Brain microvascular endothelial cell (primary cell): ENCODE data around the gene RBMS3.

Experiments
- DNase-seq: peaks from one replicate; pipeline ENCODE4 v3.0.0-alpha.2; 2020
- H3K27ac ChIP-seq: fragments of 250-450 bp; sonication (Bioruptor Pico); 2 replicates; pipeline ENCODE4 v1.5.1; 2020; ENCODE audit warnings: mild to moderate bottlenecking, moderate library complexity
- H3K27me3 ChIP-seq: fragments of 250-450 bp; sonication (Bioruptor Pico); replicated peaks from 2 replicates; pipeline ENCODE4 v1.5.1; 2020; ENCODE audit warnings: mild to moderate bottlenecking
- H3K36me3 ChIP-seq: fragments of 250-450 bp; sonication (Bioruptor Pico); replicated peaks from 2 replicates; pipeline ENCODE4 v1.5.1; 2020; ENCODE audit warnings: mild to moderate bottlenecking
- H3K4me3 ChIP-seq: 2 replicates; pipeline ENCODE4 v1.5.1; 2011; ENCODE audit warnings: low read depth, mild to moderate bottlenecking, control low read depth, low read length, moderate library complexity
- in situ Hi-C: cut with HindIII; loops from 2 replicates; pipeline ENCODE4 v1.10.0; 2017; ENCODE audit warnings: low sequenced_read_pairs, low pct_ligation_motif_present
- TF ChIP-seq, protein P1 (sequence below): IDR thresholded peaks from 2 replicates; pipeline ENCODE4 v1.5.1; 2011; ENCODE audit warnings: low read depth, mild to moderate bottlenecking, moderate library complexity, low read length, control low read depth, inconsistent platforms; ENCODE audit errors: missing control alignments

Gene RBMS3

GRCh38 chr3:29955413-29955812 lies 674.5 kb downstream of the RBMS3 start:
- TF ChIP-seq, protein P1, sequence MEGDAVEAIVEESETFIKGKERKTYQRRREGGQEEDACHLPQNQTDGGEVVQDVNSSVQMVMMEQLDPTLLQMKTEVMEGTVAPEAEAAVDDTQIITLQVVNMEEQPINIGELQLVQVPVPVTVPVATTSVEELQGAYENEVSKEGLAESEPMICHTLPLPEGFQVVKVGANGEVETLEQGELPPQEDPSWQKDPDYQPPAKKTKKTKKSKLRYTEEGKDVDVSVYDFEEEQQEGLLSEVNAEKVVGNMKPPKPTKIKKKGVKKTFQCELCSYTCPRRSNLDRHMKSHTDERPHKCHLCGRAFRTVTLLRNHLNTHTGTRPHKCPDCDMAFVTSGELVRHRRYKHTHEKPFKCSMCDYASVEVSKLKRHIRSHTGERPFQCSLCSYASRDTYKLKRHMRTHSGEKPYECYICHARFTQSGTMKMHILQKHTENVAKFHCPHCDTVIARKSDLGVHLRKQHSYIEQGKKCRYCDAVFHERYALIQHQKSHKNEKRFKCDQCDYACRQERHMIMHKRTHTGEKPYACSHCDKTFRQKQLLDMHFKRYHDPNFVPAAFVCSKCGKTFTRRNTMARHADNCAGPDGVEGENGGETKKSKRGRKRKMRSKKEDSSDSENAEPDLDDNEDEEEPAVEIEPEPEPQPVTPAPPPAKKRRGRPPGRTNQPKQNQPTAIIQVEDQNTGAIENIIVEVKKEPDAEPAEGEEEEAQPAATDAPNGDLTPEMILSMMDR, result no peak
- Histone ChIP-seq H3K4me3 (no peak overlapping the region), H3K27ac (no peak overlapping the region), H3K36me3 (no peaks in the 10 kb centered on the region), H3K27me3 (no peaks in the 10 kb centered on the region)
- in situ Hi-C loops, result no loop called here
- DNase-seq, result no peak

DNA sequence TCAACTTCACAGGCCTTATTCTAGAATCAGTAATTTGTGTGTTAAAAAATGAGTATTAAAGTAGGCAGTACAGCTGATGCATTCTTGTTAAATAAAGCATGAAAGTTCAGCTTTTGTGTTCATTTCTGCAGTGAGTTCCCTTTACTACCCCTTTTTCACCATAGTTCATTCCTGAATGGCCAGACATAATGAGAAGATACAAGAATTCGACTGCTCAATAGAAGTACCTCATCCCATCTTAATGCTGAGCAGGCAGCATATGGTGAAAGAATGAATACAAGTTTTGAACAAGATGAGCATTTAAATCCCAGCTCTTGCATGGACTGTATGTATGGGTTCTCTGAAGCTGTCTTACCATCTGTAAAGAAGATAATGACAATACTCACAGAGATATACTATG lies 677.9 kb downstream of the RBMS3 start:
- Histone ChIP-seq H3K27me3 (no peaks in the 10 kb centered on the region), H3K36me3 (no peaks in the 10 kb centered on the region), H3K4me3 (no peak overlapping the region), H3K27ac (no peak overlapping the region)
- in situ Hi-C loops, result no loop called here
- TF ChIP-seq, protein P1, result no peak
- no peak for DNase-seq

- no peaks in the 10 kb centered on the region for H3K36me3 ChIP-seq
- no peaks in the 10 kb centered on the region for H3K27me3 ChIP-seq
- TF ChIP-seq, protein P1, result no peak
- in situ Hi-C loops, result no loop called here
- H3K27ac ChIP-seq, result no peak overlapping the region
- no peak overlapping the region for H3K4me3 ChIP-seq
- no peak for DNase-seq
Observed at GRCh38 chr3:29971895-29972294, 691.0 kb downstream of the RBMS3 start.

DNA sequence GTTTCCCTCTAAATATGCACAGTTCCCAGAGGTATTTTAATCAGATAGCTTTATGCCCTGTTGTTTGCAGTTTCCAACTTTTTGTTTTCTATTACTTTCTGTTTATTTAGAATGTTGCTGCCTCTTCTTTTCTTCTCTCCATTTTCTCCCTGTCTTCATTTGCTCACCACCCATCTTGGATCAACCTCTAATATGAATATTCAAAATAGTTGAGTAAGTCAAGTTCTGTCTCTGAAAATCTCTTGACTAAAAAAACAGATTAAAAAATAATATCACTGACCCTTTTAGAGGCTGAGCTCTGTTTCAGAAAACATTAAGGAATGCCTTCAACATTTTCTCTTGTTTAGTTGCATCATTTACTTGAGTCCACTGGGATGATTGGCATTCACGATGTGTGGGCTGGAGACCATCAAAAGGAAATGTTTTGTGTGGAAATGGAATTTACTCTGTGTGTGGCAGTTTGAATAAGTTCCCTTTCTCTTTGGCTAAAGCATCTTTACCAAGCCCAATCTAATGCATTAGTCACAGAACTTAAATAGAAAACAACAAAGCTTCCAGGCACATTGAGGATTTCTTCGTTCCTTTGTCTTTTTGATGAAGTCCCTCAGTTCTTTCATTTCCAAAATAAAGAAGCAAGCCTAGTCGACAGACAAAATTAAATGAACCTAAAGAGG lies 691.6 kb downstream of the RBMS3 start:
- TF ChIP-seq, protein P1, result no peak
- Histone ChIP-seq H3K27me3 (no peaks in the 10 kb centered on the region), H3K27ac (no peak overlapping the region), H3K36me3 (no peaks in the 10 kb centered on the region), H3K4me3 (no peak overlapping the region)
- in situ Hi-C loops, result no loop called here
- DNase-seq, result peak; percentile 72

GRCh38 chr3:29973763-29974162 lies 692.9 kb downstream of the RBMS3 start:
- TF ChIP-seq, protein P1, result no peak
- Histone ChIP-seq H3K27me3 (no peaks in the 10 kb centered on the region), H3K4me3 (no peak overlapping the region), H3K36me3 (no peaks in the 10 kb centered on the region), H3K27ac (no peak overlapping the region)
- DNase-seq, result no peak
- in situ Hi-C loops, result no loop called here

GRCh38 chr3:29976871-29977270 lies 696.0 kb downstream of the RBMS3 start:
- Histone ChIP-seq H3K27me3 (no peaks in the 10 kb centered on the region), H3K4me3 (no peak overlapping the region), H3K36me3 (no peaks in the 10 kb centered on the region), H3K27ac (no peak overlapping the region)
- no peak for DNase-seq
- TF ChIP-seq, protein P1, result no peak
- in situ Hi-C loops, result no loop called here
